ENCODE data around the gene ISL1. TPM values are rescaled to one million over a fixed set of nuclear protein-coding genes. Genes with fewer than 3 reads are reported as not detected.

Gene ISL1
- total and polyA plus RNA-seq, 10 donors: 0.04 to 0.27 (median 0.09) TPM; not detected in 7

- no peaks in the 10 kb centered on the region for H3K36me3 ChIP-seq
- peak overlapping the region in 3 of 8 donors; percentile 2 to 42 (median 11) for H3K4me3 ChIP-seq
- TF ChIP-seq CTCF (IDR thresholded peaks at IDR 0.05 in 8 of 11, conservative IDR thresholded peaks at IDR 0.05 in 3 of 11): no peak
- TF ChIP-seq POLR2A (IDR thresholded peaks at IDR 0.05): no peak
- TF ChIP-seq POLR2AphosphoS5 (IDR thresholded peaks at IDR 0.05): no peak
- WGBS, 5 donors: 3 to 6% (median 4%) methylated on average over 34 to 37 of the region's 37 CpGs
- peaks cover 0 to 96% (median 74%) of the 10 kb centered on the region in 7 donors for H3K27me3 ChIP-seq (replicated peaks in 1 of 7)
- H3K27ac ChIP-seq: no peak overlapping the region
- intact Hi-C loops (cut with DNase I; ENCODE audit: low total_unique reads): no loop called here
- no peak for DNase-seq
- peaks cover 3 to 37% (median 13%) of the 10 kb centered on the region in 6 donors for H3K4me1 ChIP-seq
- H3K9me3 ChIP-seq: peaks cover 0 to 12% (median 0%) of the 10 kb centered on the region in 8 donors
Observed at GRCh38 chr5:51378448-51379330, 4.6 kb upstream of the ISL1 start.

- intact Hi-C loops (cut with DNase I; ENCODE audit: low total_unique reads): no loop called here
- peaks cover 0 to 12% (median 0%) of the 10 kb centered on the region in 8 donors for H3K9me3 ChIP-seq
- peaks cover 0 to 96% (median 80%) of the 10 kb centered on the region in 7 donors for H3K27me3 ChIP-seq (replicated peaks in 1 of 7)
- H3K4me1 ChIP-seq: peaks cover 3 to 39% (median 13%) of the 10 kb centered on the region in 6 donors
- peak overlapping the region in 2 of 8 donors; percentile 2 to 42 for H3K4me3 ChIP-seq
- no peak for DNase-seq
- no peak overlapping the region for H3K27ac ChIP-seq
- no peaks in the 10 kb centered on the region for H3K36me3 ChIP-seq
- WGBS, 5 donors: 4 to 15% (median 9%) methylated on average over 4 of the region's 4 CpGs
- TF ChIP-seq POLR2AphosphoS5 (IDR thresholded peaks at IDR 0.05) (no peak), POLR2A (IDR thresholded peaks at IDR 0.05) (no peak), CTCF (IDR thresholded peaks at IDR 0.05 in 8 of 11, conservative IDR thresholded peaks at IDR 0.05 in 3 of 11) (no peak)
Observed at GRCh38 chr5:51379331-51379700, 3.9 kb upstream of the ISL1 start.

GRCh38 chr5:51380603-51381207 is 2.5 kb upstream of the ISL1 start:
- H3K36me3 ChIP-seq: no peaks in the 10 kb centered on the region
- H3K27me3 ChIP-seq (replicated peaks in 1 of 7): peaks cover 0 to 100% (median 92%) of the 10 kb centered on the region in 7 donors
- H3K27ac ChIP-seq: no peak overlapping the region
- 2 to 7% (median 4%) methylated on average over 7 of the region's 7 CpGs for WGBS, 5 donors
- intact Hi-C loops (cut with DNase I; ENCODE audit: low total_unique reads): no loop called here
- DNase-seq: no peak
- TF ChIP-seq CTCF (IDR thresholded peaks at IDR 0.05 in 8 of 11, conservative IDR thresholded peaks at IDR 0.05 in 3 of 11) (peak in 2 of 11 experiments; percentile 29 to 34), POLR2A (IDR thresholded peaks at IDR 0.05) (no peak)
- H3K4me1 ChIP-seq: peaks cover 3 to 39% (median 13%) of the 10 kb centered on the region in 6 donors
- H3K4me3 ChIP-seq: no peak overlapping the region
- peaks cover 0 to 12% (median 0%) of the 10 kb centered on the region in 8 donors for H3K9me3 ChIP-seq

Data from spleen (tissue), 11 donors.